SU-DHL-6 (cell line): ENCODE data around the gene PDE1A.

Source experiments
- CTCF ChIP-seq: fragments of 200-600 bp; sonication (generic); IDR thresholded peaks from one replicate; pipeline ENCODE4 v1.5.1; 2017; ENCODE audit warnings: antibody characterized with exemption, mild to moderate bottlenecking, low read length, moderate library complexity; ENCODE audit not compliant: insufficient read depth, poor library complexity, severe bottlenecking
- EZH2phosphoT487 ChIP-seq: fragments of 200-600 bp; sonication (generic), shearing (Covaris generic); conservative IDR thresholded peaks from 2 replicates; pipeline ENCODE4 v1.6.1; 2018; ENCODE audit warnings: mild to moderate bottlenecking, antibody characterized with exemption, low read length, moderate library complexity, mixed read lengths

GRCh38 chr2:182416191-182416590 lies 10.6 kb downstream of the PDE1A start:
- TF ChIP-seq CTCF (no peak), EZH2phosphoT487 (no peak)
